ENCODE measurements around the gene ARIH2. TPM values are rescaled to one million over a fixed set of nuclear protein-coding genes. Genes with fewer than 3 reads are reported as not detected.

ARIH2 gene
- total and polyA plus RNA-seq, 2 of the 8 experiments (the other 6 are each of a cell fraction or from before 2014, with no cell fraction given) = 72.9 to 136 TPM

MicroRNA genes within 50 kb of the gene (microRNA counts, 767-probe panel; counts per million panel counts)
- microRNA hsa-miR-191-5p = 9,238 counts per million, percentile 98 among the panel's probes with 10 or more counts
- microRNA hsa-miR-425-5p = 879 counts per million, percentile 95 among the panel's probes with 10 or more counts

Small RNAs within 50 kb of the gene (microRNA-seq; reads per million reads assigned to microRNA genes)
- gene MIR191 (ENCODE audit: borderline microRNAs expressed in 2 of 2, borderline number of aligned reads in 2 of 2, borderline replicate concordance in 1 of 2) = 1,815 to 2,087 reads per million in 2 experiments
- gene MIR425 (ENCODE audit: borderline microRNAs expressed in 2 of 2, borderline number of aligned reads in 2 of 2, borderline replicate concordance in 1 of 2) = 869 to 2,079 reads per million in 2 experiments

Small RNAs within 50 kb of the gene (small RNA-seq; reads per million reads assigned to genes)
- gene MIR191 (ENCODE audit: insufficient read depth) = 67,504 reads per million, percentile 100 among the genes with 10 or more reads in this experiment
- gene MIR425 (ENCODE audit: insufficient read depth) = 2,425 reads per million, percentile 100 among the genes with 10 or more reads in this experiment

Other genes starting within 250 kb of the ARIH2 start
- 31.7 and 34.7 TPM in 2 replicates for gene NCKIPSD, start 232.9 kb upstream of the ARIH2 start, total RNA-seq (2021; fragmentation: NEBNext Ultra II Directional; extraction: Animal tissue kit (Norgen Biotek cat#: 25700))
- 91.8 and 114 TPM in 2 replicates for gene NCKIPSD, start 232.9 kb upstream of the ARIH2 start, polyA plus RNA-seq (2011; rRNA removed)
- 89.4 and 95.8 TPM in 2 replicates for gene IP6K2, start 201.6 kb upstream of the ARIH2 start, total RNA-seq (2021; fragmentation: NEBNext Ultra II Directional; extraction: Animal tissue kit (Norgen Biotek cat#: 25700))
- gene IP6K2, start 201.6 kb upstream of the ARIH2 start, polyA plus RNA-seq (2011; rRNA removed) = 144 and 166 TPM in 2 replicates
- 42.4 and 46.3 TPM in 2 replicates for gene PRKAR2A, start 71.0 kb upstream of the ARIH2 start, total RNA-seq (2021; fragmentation: NEBNext Ultra II Directional; extraction: Animal tissue kit (Norgen Biotek cat#: 25700))
- gene PRKAR2A, start 71.0 kb upstream of the ARIH2 start, polyA plus RNA-seq (2011; rRNA removed) = 6.3 and 14.1 TPM in 2 replicates
- 3.8 and 5.1 TPM in 2 replicates for gene SLC25A20, start 20.0 kb upstream of the ARIH2 start, total RNA-seq (2021; fragmentation: NEBNext Ultra II Directional; extraction: Animal tissue kit (Norgen Biotek cat#: 25700))
- 2.6 and 4.0 TPM in 2 replicates for gene SLC25A20, start 20.0 kb upstream of the ARIH2 start, polyA plus RNA-seq (2011; rRNA removed)
- gene P4HTM, start 71.4 kb downstream of the ARIH2 start, total RNA-seq (2021; fragmentation: NEBNext Ultra II Directional; extraction: Animal tissue kit (Norgen Biotek cat#: 25700)) = 18.6 and 19.1 TPM in 2 replicates
- 25.4 and 31.1 TPM in 2 replicates for gene P4HTM, start 71.4 kb downstream of the ARIH2 start, polyA plus RNA-seq (2011; rRNA removed)
- 180 and 187 TPM in 2 replicates for gene WDR6, start 88.5 kb downstream of the ARIH2 start, total RNA-seq (2021; fragmentation: NEBNext Ultra II Directional; extraction: Animal tissue kit (Norgen Biotek cat#: 25700))
- gene WDR6, start 88.5 kb downstream of the ARIH2 start, polyA plus RNA-seq (2011; rRNA removed) = 257 and 340 TPM in 2 replicates
- gene DALRD3, start 99.7 kb downstream of the ARIH2 start, total RNA-seq (2021; fragmentation: NEBNext Ultra II Directional; extraction: Animal tissue kit (Norgen Biotek cat#: 25700)) = 30.4 and 31.6 TPM in 2 replicates
- 86.5 and 95.3 TPM in 2 replicates for gene DALRD3, start 99.7 kb downstream of the ARIH2 start, polyA plus RNA-seq (2011; rRNA removed)
- gene NDUFAF3, start 103.3 kb downstream of the ARIH2 start, total RNA-seq (2021; fragmentation: NEBNext Ultra II Directional; extraction: Animal tissue kit (Norgen Biotek cat#: 25700)) = 26.2 and 27.8 TPM in 2 replicates
- 45.5 and 52.1 TPM in 2 replicates for gene NDUFAF3, start 103.3 kb downstream of the ARIH2 start, polyA plus RNA-seq (2011; rRNA removed)
- 409 and 419 TPM in 2 replicates for gene IMPDH2, start 110.6 kb downstream of the ARIH2 start, total RNA-seq (2021; fragmentation: NEBNext Ultra II Directional; extraction: Animal tissue kit (Norgen Biotek cat#: 25700))
- gene IMPDH2, start 110.6 kb downstream of the ARIH2 start, polyA plus RNA-seq (2011; rRNA removed) = 363 and 374 TPM in 2 replicates
- gene QRICH1, start 175.2 kb downstream of the ARIH2 start, total RNA-seq (2021; fragmentation: NEBNext Ultra II Directional; extraction: Animal tissue kit (Norgen Biotek cat#: 25700)) = 123 and 142 TPM in 2 replicates
- 128 and 136 TPM in 2 replicates for gene QRICH1, start 175.2 kb downstream of the ARIH2 start, polyA plus RNA-seq (2011; rRNA removed)
- 346 and 353 TPM in 2 replicates for gene QARS1, start 185.9 kb downstream of the ARIH2 start, total RNA-seq (2021; fragmentation: NEBNext Ultra II Directional; extraction: Animal tissue kit (Norgen Biotek cat#: 25700))
- gene QARS1, start 185.9 kb downstream of the ARIH2 start, polyA plus RNA-seq (2011; rRNA removed) = 581 and 887 TPM in 2 replicates
- gene USP19, start 202.0 kb downstream of the ARIH2 start, total RNA-seq (2021; fragmentation: NEBNext Ultra II Directional; extraction: Animal tissue kit (Norgen Biotek cat#: 25700)) = 64.9 and 65.8 TPM in 2 replicates
- gene USP19, start 202.0 kb downstream of the ARIH2 start, polyA plus RNA-seq (2011; rRNA removed) = 46.4 and 59.2 TPM in 2 replicates
- 107 and 112 TPM in 2 replicates for gene LAMB2, start 214.2 kb downstream of the ARIH2 start, total RNA-seq (2021; fragmentation: NEBNext Ultra II Directional; extraction: Animal tissue kit (Norgen Biotek cat#: 25700))
- 153 and 224 TPM in 2 replicates for gene LAMB2, start 214.2 kb downstream of the ARIH2 start, polyA plus RNA-seq (2011; rRNA removed)
- gene CCDC71, start 247.5 kb downstream of the ARIH2 start, total RNA-seq (2021; fragmentation: NEBNext Ultra II Directional; extraction: Animal tissue kit (Norgen Biotek cat#: 25700)) = 26.7 and 27.6 TPM in 2 replicates
- 57.4 and 70.7 TPM in 2 replicates for gene CCDC71, start 247.5 kb downstream of the ARIH2 start, polyA plus RNA-seq (2011; rRNA removed)

All from H1 (cell line).